Colon (tissue), 2 donors: Measurements from ENCODE around the gene MADCAM1.

Experiments
- FAIRE-seq: peaks from 2 replicates; lab custom pipeline; 2012; peaks lifted over from hg19 to GRCh38; lab: Jason Lieb, UNC
- donor health status: control.
- donor health status: control.

MADCAM1 gene

GRCh38 chr19:508204-509150 lies 12.2 kb downstream of the MADCAM1 start:
- no peak for FAIRE-seq

DNA sequence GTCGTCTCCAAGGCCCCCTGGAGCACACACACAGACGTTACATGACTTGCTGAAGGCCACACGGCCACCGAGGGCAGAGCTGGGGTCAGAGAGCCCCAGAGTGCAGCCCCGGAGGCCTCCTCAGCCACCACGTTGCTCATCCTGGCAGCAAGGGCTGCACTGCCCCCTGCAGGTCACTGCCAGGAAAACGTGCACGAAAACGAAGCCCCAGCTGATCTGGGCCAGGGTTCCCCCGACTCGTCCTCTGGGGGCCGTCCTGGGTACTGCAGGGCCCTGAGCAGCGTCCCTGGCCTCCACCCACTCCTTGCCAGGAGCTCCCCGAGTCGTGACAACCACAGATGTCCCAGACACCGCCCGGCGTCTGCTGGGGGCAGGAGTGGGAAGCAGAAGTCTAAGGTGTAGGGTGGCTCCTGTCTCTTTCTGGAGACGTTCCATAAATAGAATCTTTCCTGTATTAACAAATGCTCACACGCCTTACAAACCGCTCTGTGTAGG lies 14.4 kb downstream of the MADCAM1 start:
- FAIRE-seq = no peak

DNA sequence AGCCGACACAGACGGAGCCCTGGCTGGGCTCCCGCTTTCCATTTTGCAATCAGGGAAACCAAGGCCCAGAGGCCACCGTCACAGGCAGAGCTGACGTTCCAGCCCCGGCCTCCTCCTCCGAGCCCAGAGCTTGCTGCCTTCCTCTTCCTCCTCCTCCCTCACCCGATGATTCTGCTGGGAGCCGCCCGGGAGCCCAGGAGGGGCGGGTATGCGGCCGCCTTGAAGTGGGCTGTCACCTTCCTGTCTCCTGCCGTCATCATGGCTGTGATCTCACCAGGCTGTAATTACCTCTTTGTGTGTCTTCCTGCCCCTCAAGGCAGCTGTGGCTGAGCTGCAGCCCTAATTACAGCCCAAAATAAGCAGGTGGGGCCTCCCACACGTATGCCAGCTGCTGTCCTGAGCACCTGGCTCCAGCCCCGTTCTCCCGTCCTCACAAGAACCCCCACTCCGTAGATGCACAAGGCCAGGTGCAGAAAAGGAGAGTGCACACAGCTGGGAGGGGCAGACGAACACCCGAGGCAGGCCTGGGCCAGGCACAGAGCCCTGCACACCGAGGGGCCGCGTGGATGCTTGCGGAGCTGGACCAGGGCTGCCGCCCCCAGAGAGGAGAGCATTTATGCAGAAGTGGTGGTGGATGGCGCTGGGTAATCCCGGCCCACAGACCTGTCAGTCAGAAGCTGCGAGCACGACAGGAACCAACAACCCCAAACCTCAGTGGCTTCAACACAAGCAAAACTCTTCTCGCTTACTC lies 15.0 kb downstream of the MADCAM1 start:
- FAIRE-seq = no peak

DNA sequence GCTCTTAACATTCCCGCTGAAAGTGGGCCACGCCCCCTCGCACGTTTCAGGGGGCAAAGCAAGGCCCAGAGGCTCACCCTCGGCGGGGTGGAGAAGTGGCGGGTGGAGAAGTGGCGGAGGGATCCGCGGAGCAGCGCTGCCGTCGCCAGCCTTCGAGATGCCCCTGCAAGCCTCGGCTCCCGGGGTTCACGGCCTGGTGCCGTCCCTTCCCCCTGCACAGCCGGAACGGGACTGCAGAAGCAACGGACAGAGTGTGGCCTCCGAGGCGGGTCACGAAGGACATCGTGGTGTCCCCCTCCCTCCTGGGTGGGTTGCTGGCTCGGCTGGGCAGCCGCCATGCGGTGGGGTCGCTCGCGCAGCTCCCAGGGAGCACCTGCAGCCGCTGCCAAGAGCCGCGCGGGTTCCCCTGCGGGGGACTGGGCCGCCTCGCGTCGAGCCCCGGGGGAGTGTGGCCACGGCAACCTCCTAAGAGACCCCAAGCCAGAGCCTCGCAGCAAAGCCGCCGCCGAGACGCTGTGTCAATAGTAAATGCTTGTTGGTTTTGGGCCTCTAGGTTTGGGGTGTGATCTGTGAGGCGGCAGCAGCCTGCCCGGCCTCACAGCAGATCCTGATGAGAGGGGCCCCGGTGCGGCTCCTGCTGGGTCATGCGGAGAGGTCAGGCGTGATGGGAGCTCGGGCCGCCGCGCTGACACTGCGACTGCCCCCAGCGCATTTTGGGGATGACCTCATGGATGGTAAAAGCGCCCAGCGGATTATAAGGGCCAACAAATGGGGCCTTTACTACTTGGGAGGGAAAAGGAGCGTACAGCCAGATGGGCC lies 16.5 kb downstream of the MADCAM1 start:
- no peak for FAIRE-seq

DNA sequence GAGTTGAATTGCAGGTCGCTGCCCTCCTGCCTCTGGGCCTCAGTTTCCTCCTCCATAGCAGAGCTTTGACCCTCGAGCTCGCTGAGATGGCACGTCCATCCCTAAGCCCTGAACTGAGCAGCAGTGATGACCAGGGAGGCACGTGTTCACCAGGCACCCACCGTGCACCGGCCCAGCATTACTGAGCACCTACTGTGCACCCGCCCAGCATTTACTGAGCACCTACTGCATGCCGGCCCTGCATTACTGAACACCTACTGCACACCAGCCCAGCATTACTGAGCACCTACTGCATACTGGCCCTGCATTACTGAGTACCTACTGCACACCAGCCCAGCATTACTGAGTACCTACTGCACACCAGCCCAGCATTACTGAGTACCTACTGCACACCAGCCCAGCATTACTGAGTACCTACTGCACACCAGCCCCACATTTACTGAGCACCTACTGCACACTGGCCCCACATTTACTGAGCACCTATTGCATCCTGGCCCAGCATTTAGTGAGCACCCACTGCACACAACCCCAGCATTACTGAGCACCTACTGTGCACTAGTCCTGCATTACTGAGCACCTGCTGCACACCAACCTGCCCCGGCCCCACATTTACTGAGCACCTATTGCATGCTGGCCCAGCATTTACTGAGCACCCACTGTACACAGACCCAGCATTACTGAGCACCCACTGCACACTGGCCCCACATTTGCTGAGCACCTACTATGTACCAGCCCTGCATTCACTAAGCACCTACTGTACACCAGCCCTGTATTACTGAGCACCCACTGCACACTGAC lies 17.3 kb downstream of the MADCAM1 start:
- no peak for FAIRE-seq

DNA sequence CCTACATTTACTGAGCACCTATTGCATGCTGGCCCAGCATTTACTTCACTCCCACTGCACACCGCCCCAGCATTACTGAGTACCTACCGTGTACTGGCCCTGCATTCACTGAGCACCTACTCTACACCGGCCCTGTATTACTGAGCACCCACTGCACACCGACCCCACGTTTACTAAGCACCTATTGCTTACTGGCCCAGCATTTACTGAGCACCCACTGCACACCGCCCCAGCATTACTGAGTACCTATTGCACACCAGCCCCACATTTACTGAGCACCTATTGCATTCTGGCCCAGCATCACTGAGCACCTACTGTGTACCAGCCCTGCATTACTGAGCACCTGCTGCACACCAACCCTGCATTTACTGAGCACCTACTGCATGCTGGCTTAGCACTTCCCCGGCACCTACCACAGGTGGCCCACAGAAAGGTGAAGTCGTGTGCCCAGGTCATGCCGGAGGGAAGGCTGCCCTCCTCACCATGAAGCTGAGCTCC lies 17.9 kb downstream of the MADCAM1 start:
- no peak for FAIRE-seq

- FAIRE-seq = no peak
Observed at GRCh38 chr19:517721-518597, 21.7 kb downstream of the MADCAM1 start.

GRCh38 chr19:518598-519231 lies 22.4 kb downstream of the MADCAM1 start:
- FAIRE-seq = no peak

DNA sequence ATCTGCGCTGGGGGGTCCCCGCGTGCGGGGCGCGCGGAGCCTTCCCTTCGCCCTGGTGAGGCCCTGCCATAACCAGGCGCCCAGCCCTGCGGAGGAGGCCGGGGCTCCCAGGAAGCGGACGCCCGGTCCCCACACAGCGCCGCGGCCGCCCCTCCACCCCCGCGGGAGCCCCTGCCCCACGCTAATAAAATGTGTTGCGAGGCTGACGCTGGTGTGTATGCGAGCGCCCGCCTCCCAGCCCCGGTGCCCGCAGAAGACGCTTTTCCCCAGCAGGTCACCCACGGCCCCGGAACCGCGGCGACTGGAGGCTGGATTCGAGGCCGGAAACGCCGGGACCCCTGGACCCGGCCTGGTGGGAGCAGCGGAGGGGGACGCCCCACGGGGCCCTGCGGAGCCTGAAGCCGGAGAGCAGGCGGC lies 23.2 kb downstream of the MADCAM1 start:
- FAIRE-seq = no peak

DNA sequence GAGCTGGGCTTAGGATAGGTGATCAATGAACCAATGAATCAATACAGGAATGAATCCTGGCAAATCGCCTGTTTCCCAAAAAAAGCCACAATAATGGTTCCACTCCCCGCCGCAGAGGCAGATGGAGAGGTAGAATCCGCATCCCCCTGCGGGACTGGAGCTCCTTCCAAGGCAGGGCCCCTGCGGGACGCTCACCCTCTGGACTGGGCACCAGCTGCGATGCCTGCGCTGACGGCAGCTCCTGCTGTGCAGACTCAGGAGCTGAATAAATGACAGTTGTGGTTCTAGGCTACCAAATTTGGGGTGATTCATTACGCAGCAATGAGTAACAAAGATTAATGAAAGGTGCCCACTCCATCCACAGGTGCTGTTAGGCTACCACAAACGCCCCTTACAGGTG lies 26.4 kb downstream of the MADCAM1 start:
- no peak for FAIRE-seq

- no peak for FAIRE-seq
Observed at GRCh38 chr19:524062-524674, 27.9 kb downstream of the MADCAM1 start.

DNA sequence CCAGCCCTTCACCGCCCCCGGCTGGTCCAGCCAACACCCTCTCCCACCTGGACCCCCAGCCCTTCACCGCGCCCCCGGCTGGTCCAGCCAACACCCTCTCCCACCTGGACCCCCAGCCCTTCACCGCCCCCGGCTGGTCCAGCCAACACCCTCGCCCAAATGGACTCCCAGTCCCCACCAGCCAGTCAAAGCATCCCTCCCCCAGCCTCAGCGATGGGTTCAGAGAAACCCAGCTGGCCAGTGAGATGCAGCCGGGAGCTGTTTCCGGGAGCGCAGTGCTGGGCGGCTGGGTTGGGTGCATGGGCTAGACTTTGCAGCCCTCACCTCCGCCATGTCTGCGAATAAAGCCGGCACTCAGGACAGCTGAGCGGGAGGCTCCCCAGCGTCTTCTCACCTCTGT lies 28.7 kb downstream of the MADCAM1 start:
- FAIRE-seq = no peak

DNA sequence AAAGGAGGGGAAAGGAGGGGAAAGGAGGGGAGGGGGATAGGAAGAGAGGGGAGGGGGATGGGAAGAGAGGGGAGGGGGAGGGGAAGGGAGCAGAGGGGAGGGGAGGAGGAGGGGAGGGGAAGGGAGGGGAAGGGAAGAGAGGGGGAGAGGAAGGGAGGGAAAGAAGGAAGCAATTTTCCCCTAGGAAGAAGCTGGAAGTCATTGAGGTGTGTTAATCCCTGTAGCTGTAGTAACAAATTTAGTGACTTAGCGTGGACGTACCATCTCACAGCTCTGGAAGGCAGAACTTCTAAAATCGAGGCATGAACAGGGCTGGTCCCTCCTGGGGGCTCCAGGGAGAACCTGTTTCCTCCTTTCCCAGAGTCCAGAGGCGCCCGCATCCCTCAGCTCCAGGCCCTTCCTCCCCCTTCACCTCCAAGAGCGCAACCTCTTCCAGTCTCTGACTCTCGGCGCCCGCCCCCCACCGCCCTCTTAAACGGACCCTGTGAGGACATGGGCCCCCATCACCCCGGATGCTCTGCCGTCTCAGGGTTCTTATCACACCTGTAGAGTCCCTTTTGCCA lies 29.7 kb downstream of the MADCAM1 start:
- no peak for FAIRE-seq

- no peak for FAIRE-seq
Observed at GRCh38 chr19:530134-531008, 34.1 kb downstream of the MADCAM1 start.

- no peak for FAIRE-seq
Observed at GRCh38 chr19:531009-531752, 34.9 kb downstream of the MADCAM1 start.

GRCh38 chr19:531753-532560 lies 35.7 kb downstream of the MADCAM1 start, which contains the start of gene CDC34:
TSS of gene CDC34 (plus strand) at chr19:531760. CDS start at chr19:531932, 172 bp downstream.
- FAIRE-seq = no peak
